Panc1 (cell line): ENCODE results near the gene MAGI2.

Source experiments
- POLR2AphosphoS5 ChIP-seq: IDR thresholded peaks from 2 replicates; pipeline ENCODE4 v1.6.1; 2012; ENCODE audit warnings: mild to moderate bottlenecking, low read depth, low read length, moderate library complexity
- TCF7L2 ChIP-seq: IDR thresholded peaks from 2 replicates; pipeline ENCODE4 v1.6.1; 2011; ENCODE audit warnings: mild to moderate bottlenecking, low read depth, low read length, inconsistent platforms
- TF ChIP-seq, protein P1 (sequence below): fragments of 450-650 bp; IDR thresholded peaks from 2 replicates; pipeline ENCODE4 v1.5.1; 2017; ENCODE audit warnings: mild to moderate bottlenecking

GRCh38 chr7:79272938-79273337 is 180.5 kb downstream of the MAGI2 start:
- TF ChIP-seq, protein P1, sequence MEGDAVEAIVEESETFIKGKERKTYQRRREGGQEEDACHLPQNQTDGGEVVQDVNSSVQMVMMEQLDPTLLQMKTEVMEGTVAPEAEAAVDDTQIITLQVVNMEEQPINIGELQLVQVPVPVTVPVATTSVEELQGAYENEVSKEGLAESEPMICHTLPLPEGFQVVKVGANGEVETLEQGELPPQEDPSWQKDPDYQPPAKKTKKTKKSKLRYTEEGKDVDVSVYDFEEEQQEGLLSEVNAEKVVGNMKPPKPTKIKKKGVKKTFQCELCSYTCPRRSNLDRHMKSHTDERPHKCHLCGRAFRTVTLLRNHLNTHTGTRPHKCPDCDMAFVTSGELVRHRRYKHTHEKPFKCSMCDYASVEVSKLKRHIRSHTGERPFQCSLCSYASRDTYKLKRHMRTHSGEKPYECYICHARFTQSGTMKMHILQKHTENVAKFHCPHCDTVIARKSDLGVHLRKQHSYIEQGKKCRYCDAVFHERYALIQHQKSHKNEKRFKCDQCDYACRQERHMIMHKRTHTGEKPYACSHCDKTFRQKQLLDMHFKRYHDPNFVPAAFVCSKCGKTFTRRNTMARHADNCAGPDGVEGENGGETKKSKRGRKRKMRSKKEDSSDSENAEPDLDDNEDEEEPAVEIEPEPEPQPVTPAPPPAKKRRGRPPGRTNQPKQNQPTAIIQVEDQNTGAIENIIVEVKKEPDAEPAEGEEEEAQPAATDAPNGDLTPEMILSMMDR, result no peak
- TF ChIP-seq POLR2AphosphoS5 (no peak), TCF7L2 (no peak)
